Astrocyte (in vitro differentiated cells and primary cell): ENCODE measurements around the gene NXPH4.

Experiments used
- EZH2 ChIP-seq: IDR thresholded peaks from 2 replicates; pipeline ENCODE4 v1.6.1; 2012; ENCODE audit warnings: mild to moderate bottlenecking, low read length, inconsistent platforms; ENCODE audit not compliant: insufficient read depth
- TF ChIP-seq, protein P1 (sequence below): IDR thresholded peaks from 2 replicates; pipeline ENCODE4 v1.5.1; 2011; ENCODE audit warnings: low read depth, mild to moderate bottlenecking, inconsistent platforms, low read length, moderate library complexity; ENCODE audit not compliant: insufficient read depth

DNA sequence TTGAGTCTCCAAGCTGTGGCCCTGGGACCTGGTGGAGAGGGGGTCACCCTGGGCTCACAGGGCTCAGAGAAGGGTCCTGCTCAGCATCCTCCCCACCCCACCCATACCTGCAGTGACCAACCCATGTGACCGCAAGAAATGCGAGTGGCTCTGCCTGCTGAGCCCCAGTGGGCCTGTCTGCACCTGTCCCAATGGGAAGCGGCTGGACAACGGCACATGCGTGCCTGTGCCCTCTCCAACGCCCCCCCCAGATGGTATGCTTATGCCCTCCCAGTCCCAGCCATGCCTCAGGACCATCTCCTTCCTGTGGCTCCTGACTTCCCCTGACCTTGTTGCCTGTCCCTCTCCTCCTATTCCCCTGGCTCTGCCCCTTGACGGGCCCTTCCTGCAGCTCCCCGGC is 6.7 kb upstream of the NXPH4 start:
- TF ChIP-seq, protein P1, sequence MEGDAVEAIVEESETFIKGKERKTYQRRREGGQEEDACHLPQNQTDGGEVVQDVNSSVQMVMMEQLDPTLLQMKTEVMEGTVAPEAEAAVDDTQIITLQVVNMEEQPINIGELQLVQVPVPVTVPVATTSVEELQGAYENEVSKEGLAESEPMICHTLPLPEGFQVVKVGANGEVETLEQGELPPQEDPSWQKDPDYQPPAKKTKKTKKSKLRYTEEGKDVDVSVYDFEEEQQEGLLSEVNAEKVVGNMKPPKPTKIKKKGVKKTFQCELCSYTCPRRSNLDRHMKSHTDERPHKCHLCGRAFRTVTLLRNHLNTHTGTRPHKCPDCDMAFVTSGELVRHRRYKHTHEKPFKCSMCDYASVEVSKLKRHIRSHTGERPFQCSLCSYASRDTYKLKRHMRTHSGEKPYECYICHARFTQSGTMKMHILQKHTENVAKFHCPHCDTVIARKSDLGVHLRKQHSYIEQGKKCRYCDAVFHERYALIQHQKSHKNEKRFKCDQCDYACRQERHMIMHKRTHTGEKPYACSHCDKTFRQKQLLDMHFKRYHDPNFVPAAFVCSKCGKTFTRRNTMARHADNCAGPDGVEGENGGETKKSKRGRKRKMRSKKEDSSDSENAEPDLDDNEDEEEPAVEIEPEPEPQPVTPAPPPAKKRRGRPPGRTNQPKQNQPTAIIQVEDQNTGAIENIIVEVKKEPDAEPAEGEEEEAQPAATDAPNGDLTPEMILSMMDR: no peak
- TF ChIP-seq EZH2: no peak
